ENCODE measurements around the gene ACKR2. TPM values are rescaled to one million over a fixed set of nuclear protein-coding genes. Genes with fewer than 3 reads are reported as not detected.

Gene ACKR2
- total RNA-seq, 1 donor from 2014 or later = 1.2 TPM

- no peak overlapping the region for H3K27ac Mint-ChIP-seq
- DNase-seq (ENCODE audit: low spot score in 2 of 2, unreplicated experiment in 2 of 2) = no peak
Measured at GRCh38 chr3:42843713-42844411, 34.6 kb downstream of the ACKR2 start.

GRCh38 chr3:42844412-42844713 is 35.1 kb downstream of the ACKR2 start:
- H3K4me3 Mint-ChIP-seq = no peak overlapping the region
- H3K27me3 Mint-ChIP-seq (ENCODE audit: low read depth) = no peaks in the 10 kb centered on the region
- H3K4me1 Mint-ChIP-seq = peaks cover 13% of the 10 kb centered on the region
- no peaks in the 10 kb centered on the region for H3K9me3 Mint-ChIP-seq
- no peaks in the 10 kb centered on the region for H3K36me3 Mint-ChIP-seq
- no peak overlapping the region for H3K27ac Mint-ChIP-seq
- TF ChIP-seq CTCF (IDR thresholded peaks at IDR 0.05; ENCODE audit: unreplicated experiment) = no peak
- no peak for DNase-seq (ENCODE audit: low spot score in 2 of 2, unreplicated experiment in 2 of 2)

More at GRCh38 chr3:42843713-42844411, 34.6 kb downstream of the ACKR2 start:
- H3K9me3 Mint-ChIP-seq = no peaks in the 10 kb centered on the region
- no peak for TF ChIP-seq CTCF (IDR thresholded peaks at IDR 0.05; ENCODE audit: unreplicated experiment)
- no peaks in the 10 kb centered on the region for H3K36me3 Mint-ChIP-seq
- H3K4me3 Mint-ChIP-seq = no peak overlapping the region
- no peaks in the 10 kb centered on the region for H3K27me3 Mint-ChIP-seq (ENCODE audit: low read depth)
- H3K4me1 Mint-ChIP-seq = peaks cover 13% of the 10 kb centered on the region

GRCh38 chr3:42844815-42845214 is 35.6 kb downstream of the ACKR2 start:
- Mint-ChIP-seq H3K4me1 (peaks cover 13% of the 10 kb centered on the region), H3K9me3 (no peaks in the 10 kb centered on the region), H3K4me3 (no peak overlapping the region), H3K27me3 (ENCODE audit: low read depth) (no peaks in the 10 kb centered on the region), H3K27ac (no peak overlapping the region), H3K36me3 (no peaks in the 10 kb centered on the region)
- TF ChIP-seq CTCF (IDR thresholded peaks at IDR 0.05; ENCODE audit: unreplicated experiment) = no peak
- DNase-seq (ENCODE audit: low spot score in 2 of 2, unreplicated experiment in 2 of 2) = no peak

GRCh38 chr3:42846685-42847522 is 37.7 kb downstream of the ACKR2 start:
- Mint-ChIP-seq H3K4me3 (no peak overlapping the region), H3K36me3 (no peaks in the 10 kb centered on the region), H3K27me3 (ENCODE audit: low read depth) (no peaks in the 10 kb centered on the region), H3K9me3 (no peaks in the 10 kb centered on the region), H3K27ac (no peak overlapping the region), H3K4me1 (peaks cover 13% of the 10 kb centered on the region)
- DNase-seq (ENCODE audit: low spot score in 2 of 2, unreplicated experiment in 2 of 2) = no peak
- TF ChIP-seq CTCF (IDR thresholded peaks at IDR 0.05; ENCODE audit: unreplicated experiment) = no peak

GRCh38 chr3:42847731-42848130 is 38.5 kb downstream of the ACKR2 start:
- TF ChIP-seq CTCF (IDR thresholded peaks at IDR 0.05; ENCODE audit: unreplicated experiment) = no peak
- Mint-ChIP-seq H3K36me3 (no peaks in the 10 kb centered on the region), H3K4me3 (no peak overlapping the region), H3K27me3 (ENCODE audit: low read depth) (no peaks in the 10 kb centered on the region), H3K27ac (no peak overlapping the region), H3K9me3 (no peaks in the 10 kb centered on the region), H3K4me1 (peaks cover 20% of the 10 kb centered on the region)
- no peak for DNase-seq (ENCODE audit: low spot score in 2 of 2, unreplicated experiment in 2 of 2)

Data from mesothelial cell of epicardium (in vitro differentiated cells).